ENCODE results near the gene PRKAR2B. TPM values are rescaled to one million over a fixed set of nuclear protein-coding genes. Genes with fewer than 3 reads are reported as not detected.
"Not testable (repeated sequence)": the region's sequence is repeated elsewhere in the genome, so short reads cannot be mapped to it uniquely, and the experiment has no call there.

The PRKAR2B gene
- polyA plus RNA-seq, 4 donors = 35.7 to 40.5 (median 38.3) TPM

DNA sequence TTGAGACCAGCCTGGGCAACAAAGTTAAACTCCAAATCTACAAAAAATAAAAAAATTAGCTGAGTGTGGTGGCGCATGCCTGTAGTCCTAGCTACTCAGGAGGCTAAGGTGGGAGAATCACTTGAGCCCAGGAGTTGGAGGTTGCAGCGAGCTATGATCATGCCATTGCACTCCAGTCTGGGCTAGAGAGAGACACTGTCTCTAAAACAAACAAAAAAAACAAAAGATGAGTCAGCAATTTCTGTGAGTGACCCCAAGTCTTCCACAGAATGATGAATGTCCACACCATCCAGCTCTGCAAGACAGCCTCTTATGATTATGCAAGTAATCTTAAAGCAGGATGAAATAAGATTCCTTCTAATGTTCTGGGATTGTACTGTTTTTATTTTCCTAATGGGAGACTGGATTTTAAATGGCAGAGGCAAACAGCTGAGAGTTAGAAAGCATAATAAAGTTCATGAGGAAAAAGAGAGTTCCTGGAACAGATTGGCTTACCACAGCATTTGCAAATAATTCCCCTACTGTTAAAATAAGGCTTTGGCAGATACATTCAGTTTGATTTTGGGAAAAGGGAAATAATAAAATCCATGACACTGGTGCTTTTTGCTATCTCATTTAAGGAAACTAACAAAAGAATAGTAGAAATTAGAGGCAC, 18.9 kb upstream of the PRKAR2B start:
- no peak for DNase-seq (ENCODE audit: low read depth in 4 of 4, low spot score in 2 of 4)

DNA sequence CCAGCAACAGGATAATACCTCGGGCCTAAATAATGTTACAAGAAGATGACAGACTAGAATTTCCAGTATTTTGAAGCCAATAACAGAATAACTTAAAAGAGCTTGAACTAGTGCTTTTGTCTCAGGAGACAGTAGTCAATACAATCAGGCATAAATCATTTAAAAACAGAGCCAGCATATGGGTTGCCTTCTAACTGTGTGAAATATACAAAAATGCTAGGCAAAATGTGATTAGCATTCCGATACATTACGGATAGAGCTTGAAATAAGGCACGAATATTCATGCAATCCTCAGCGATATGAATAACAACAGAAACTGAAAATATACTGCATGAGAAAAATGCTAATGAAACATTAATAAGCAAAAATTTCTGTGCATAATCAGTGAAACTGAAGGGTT, 18.3 kb upstream of the PRKAR2B start:
- DNase-seq (ENCODE audit: low read depth in 4 of 4, low spot score in 2 of 4) = no peak

DNA sequence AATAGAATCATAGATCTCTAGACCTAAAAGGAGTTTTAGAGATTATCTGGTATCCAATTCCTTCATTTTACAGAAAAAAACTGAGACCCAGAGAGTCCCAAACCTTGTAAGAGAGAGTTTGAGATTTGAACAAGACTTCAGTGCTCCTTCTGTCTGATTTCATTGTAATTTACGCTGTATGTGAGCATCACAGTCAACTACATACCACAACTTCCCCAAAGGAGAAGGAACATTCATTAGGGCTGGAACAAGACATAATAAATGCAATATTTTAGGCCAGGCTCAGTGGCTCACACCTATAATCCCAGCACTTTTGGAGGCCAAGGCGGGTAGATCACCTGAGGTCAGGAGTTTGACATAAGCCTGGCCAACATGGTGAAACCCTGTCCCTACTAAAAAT, 17.3 kb upstream of the PRKAR2B start:
- no peak for DNase-seq (ENCODE audit: low read depth in 4 of 4, low spot score in 2 of 4)

DNA sequence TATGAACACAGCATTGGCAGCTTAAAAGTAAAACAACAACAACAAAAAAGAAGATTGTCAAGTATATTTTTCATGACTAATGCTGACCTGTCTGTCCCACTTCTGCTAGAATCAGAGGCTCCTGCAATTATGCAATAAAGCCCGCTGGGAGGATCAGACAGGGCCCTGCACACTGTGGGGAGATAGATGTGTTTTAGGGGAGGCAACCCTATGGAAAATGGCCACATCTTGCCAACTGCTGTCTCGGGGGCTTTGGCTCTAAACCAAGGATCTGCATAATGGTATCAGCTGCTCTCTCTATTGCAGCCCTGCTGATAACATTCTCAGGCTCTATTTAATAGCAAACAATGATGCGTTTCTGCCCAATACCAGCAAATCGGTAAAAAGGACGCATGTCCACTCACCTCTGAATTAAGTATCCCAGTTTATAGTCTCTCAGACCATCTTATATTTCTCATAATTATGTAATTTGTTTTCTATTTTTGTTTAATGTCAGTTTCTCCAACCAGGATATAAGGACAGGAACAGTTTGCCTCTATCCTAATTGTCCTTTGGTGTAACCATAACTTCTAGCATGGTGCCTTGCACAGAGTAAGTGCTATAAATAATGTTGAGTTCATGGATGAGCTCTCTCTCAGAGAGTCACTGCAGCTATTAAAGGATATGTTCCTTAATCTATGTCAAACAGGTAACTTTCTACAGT, 15.3 kb upstream of the PRKAR2B start:
- no peak for DNase-seq (ENCODE audit: low read depth in 4 of 4, low spot score in 2 of 4)

DNA sequence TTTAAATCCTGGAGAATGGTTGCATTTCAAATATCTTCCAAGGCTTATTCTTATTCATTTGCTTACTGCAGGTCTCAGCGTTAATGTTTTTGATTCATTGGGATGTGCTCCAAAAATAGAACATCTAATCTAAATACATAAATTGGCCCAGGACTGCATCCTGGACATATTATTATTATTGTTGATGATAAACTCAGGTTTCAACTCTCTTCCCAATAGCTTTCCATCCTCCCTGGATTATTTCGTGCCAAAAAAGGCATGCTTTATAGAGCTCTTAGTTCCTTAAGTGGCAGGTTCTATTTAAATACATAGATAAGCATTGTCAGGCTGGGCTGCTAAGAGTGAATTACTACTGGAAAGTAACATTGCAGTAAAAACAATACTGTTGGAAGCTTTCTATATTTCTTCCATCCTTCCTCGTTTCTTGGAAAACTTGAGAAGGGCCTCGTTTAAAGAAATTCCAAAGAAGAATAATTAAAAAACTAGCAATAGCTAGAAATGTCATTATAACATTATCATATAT, 14.7 kb upstream of the PRKAR2B start:
- DNase-seq (ENCODE audit: low read depth in 4 of 4, low spot score in 2 of 4) = no peak

DNA sequence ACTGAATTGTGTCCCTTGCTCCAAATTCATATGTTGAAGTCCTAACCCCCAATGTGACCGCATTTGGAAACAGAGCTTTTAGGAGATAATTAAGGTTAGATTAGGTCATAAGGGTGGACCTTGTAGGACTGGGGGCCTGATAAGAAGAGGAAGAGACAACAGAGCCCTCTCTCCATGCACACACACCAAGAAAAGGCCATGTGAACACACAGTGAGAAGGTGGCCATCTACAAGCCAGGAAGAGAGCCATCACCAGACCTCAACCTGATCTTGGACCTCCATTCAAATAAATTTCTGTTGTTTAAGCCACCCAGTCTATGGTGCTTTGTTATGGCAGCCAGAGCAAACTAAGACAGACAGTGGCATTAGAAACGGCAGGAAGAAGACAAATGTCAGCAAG, 12.5 kb upstream of the PRKAR2B start:
- no peak for DNase-seq (ENCODE audit: low read depth in 4 of 4, low spot score in 2 of 4)

DNA sequence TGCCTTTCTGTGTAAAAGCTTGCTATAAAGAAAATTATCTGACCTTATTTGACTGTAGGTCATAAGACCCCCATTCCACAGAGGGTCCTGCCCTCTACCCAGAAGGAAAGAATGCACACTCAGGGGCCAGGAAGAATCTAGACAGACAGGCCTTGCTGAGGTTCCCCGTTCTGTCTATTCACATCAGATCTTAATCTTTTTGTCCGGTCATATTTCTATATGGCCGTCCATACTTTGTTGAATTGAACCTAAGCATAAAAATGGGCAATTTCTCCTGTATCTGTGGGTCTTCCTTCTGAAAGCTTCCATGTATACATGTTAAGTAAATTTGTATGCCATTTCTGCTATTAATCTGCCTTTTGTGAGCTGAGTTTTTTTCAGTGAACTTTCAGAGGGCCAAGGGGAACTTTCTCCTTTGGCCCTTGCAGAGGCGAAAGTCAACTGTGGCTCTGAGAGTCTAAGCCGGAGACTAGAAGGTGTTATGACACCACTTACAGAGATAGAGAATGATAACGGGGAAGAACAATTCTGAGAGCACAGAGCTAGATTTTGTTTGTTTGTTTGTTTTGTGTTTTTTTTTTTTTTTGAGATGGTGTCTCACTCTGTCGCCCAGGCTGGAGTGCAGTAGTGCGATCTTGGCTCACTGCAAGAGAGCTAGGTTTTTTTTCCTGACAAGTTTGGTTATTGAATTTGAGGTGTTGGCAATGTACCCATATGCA, 11.6 kb upstream of the PRKAR2B start:
- no peak for DNase-seq (ENCODE audit: low read depth in 4 of 4, low spot score in 2 of 4)

DNA sequence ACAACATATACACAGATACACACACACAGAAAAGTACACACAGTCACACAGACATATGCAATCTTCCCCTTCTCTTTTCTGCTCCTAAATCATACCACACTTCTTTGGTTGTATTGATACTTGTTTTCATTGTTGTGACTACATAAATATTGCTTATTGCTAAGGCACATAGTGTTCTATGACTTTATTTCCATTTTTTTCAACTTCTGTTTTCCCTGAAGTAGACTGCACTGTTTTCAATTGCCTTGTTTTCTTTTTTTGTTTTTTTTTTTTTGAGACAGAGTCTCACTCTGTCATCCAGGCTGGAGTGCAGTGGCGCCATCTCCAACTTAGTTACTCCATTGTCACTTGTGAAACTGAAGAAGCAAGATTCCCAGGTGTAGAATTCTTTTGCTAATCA, 10.0 kb upstream of the PRKAR2B start:
- no peak for DNase-seq (ENCODE audit: low read depth in 4 of 4, low spot score in 2 of 4)

DNA sequence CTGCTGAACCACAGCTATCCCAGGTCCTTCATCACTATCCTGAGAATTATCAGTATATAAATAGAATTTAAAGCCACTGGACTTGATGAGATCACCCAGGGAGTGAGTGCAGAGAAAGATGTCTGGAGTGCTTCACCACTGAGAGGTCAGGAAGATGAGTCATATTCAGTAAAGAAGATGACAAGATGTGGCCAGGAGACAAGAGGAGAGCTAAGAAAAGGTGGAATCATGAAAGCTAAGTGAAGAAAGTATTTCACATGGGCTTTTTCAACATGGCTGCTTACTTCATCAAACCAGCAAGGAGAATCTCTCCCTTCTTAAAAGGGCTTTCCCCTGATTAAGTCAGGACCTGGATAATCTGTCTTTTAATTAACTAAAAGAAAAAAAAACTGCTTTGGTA, 9.1 kb upstream of the PRKAR2B start:
- no peak for DNase-seq (ENCODE audit: low read depth in 4 of 4, low spot score in 2 of 4)

DNA sequence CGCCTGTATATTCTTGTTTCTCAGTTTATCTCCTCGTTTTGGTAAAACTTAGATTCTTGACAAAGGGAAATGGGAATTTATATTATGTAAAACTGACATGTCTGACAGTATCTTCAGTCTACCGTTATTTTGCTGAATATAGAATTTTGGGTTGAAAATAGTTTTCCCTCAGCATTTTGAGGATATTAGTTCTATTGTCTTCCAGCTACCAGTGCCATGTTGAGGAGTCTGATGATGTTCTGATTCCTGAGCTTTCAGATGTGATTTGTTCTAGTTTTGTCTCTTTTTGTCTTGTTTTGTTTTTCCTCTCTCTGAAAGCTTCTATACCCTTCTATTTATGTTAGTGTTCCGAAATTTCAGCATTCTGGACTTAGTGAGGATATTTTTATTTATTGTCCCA, 8.0 kb upstream of the PRKAR2B start:
- no peak for DNase-seq (ENCODE audit: low read depth in 4 of 4, low spot score in 2 of 4)

DNA sequence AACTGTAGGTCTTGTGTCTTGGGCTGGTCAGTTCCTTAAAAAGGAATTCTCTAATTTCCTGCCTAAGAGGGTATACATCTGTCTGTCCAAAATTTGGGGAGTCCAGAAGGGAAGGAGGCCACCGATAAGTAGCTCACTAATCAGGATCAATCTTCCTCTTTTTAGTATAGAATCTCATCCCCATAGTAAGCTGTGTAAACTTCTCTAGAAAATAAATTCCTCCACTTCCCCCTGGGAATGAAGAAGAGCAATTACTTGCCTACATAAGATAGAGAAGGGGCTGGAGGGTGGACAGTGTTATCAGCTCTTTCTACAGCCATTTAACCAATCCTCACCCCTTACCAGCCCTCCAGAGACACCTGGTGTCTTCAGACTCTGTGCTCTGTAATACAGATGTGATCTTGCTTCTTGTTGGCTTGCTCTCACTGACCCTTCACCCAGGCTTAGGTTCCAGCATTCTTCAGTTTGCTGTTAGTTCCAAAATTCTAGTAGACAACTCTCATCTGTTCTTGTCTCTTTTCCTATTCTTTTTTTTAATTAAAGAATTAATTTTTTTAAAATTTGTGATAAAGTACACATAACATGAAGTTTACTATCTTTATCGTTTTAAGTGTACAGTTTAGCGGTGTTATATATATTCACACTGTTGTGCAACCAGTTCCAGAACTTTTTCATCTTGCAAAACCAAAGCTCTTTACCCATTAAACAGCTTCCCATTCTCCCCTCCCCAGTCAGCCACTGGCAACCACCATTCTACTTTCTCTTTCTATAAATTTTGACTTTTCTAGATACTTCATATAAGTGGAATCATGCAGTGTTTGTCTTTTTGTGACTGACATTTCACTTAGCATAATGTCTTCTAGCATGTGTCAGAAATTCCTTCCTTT, 6.5 kb upstream of the PRKAR2B start:
- DNase-seq (ENCODE audit: low read depth in 4 of 4, low spot score in 2 of 4) = no peak

DNA sequence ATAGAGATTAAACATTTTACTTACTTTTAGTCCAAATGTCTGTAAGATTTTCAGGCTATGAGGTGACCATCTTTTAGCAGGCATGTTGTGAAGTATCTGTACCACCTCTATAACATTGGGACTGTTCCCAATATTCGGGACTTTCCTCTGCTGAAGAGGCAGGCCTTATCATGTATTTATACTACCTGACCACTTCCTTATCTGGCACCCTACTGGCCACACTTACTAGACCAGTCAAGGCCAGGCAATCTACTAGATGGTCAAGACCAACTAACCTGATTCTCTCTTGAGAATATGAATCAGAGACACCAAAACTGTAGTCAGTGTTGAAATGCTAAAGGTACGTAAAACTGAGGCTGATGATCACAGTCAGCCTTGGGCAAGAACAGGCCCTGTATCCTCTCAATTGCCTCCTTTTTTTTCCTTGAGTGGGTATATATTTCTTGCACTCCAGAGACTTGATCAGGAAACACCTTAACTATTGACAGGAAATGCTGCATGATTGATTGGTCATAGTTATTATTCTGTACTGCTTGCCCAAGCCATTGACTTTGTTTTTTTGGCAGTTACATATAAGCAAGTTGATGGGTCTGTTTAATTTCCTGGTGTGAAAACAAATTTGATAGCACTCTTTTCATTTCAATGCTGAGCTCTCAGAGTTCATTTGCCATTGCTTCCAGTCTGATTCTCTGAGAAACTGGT, 5.2 kb upstream of the PRKAR2B start:
- DNase-seq (ENCODE audit: low read depth in 4 of 4, low spot score in 2 of 4) = no peak

DNA sequence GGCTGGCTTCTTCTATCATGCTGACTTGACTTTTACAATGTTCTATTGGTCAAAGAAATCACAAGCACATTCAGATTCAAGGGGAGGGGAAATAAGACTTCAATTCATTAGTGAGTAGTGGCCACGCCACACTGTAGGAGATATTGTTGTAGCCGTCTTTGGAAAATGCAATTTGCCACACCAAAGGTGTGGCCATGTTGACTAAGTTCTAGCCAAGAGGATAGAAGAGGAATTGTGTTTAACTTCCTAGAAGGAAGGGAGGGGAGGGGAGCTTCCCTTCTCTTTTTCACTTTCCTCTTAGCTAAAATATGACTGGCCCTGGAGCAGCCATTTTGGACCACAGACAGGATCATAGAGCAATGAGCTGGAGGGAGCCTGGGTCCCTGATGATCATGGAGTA, 3.4 kb upstream of the PRKAR2B start:
- DNase-seq (ENCODE audit: low read depth in 4 of 4, low spot score in 2 of 4) = no peak

DNA sequence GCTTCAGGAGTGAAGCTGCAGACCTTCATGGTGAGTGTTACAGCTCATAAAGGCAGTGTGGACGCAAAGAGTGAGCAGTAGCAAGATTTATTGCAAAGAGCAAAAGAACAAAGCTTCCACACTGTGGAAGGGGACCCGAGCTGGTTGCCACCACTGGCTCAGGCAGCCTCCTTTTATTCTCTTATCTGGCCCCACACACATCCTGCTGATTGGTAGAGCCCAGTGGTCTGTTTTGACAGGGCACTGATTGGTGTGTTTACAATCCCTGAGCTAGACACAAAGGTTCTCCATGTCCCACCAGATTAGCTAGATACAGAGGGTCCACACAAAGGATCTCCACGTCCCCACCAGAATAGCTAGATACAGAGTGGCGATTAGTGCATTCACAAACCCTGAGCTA, 2.7 kb upstream of the PRKAR2B start:
- DNase-seq (ENCODE audit: low read depth in 4 of 4, low spot score in 2 of 4) = not testable (repeated sequence)

DNA sequence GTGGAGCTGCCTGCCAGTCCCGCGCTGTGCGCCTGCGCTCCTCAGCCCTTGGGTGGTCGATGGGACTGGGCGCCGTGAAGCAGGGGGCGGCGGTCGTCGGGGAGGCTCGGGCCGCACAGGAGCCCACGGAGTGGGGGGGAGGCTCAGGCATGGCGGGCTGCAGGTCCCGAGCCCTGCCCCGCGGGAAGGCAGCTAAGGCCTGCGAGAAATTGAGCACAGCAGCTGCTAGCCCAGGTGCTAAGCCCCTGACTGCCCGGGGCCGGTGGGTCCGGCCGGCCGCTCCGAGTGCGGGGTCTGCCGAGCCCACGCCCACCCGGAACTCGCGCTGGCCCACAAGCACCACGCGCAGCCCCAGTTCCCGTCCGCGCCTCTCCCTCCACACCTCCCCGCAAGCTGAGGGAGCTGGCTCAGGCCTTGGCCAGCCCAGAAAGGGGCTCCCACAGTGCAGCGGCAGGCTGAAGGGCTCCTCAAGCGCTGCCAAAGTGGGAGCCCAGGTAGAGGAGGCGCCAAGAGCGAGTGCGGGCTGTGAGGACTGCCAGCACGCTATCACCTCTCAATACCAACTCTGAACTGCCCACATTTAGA, 2.1 kb upstream of the PRKAR2B start:
- DNase-seq (ENCODE audit: low read depth in 4 of 4, low spot score in 2 of 4) = not testable (repeated sequence)

DNA sequence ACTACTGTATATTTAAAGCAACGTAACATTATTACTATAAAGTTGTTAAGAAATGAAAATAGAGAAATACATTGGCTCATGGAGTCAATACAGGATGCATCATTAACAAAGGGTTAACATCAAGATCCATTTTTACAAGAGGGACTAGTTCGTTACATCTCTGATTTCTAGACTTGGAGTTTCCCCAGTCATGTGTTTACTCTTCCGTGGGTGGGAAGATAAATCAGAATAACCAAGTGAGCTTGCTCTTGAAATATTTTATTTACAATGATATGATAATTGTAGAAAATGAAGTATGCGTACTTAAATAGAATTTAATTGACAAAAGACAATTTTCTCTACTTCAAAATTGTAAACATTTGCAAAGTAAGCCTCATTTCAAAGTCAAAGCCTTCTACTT, 1.0 kb upstream of the PRKAR2B start:
- no peak for DNase-seq (ENCODE audit: low read depth in 4 of 4, low spot score in 2 of 4)

DNA sequence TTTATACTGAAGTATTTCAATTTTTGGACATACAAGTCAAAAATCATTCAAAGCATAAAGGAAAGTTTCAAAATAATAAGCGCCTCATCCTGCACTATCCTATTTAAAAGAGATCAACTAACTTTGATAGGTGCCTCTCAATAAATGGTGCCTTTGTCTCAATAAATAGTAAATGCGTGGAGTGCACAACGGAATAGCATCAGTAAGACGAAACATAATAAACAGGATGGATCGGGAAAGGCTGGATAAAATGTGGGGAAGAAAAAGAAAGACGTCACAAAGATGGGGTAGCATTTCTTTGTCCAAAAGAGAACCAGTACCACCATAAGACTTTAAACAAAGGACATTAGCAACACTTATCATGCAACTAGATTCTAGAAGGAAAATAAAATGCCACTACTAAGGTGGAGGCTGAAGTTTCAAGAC, 571 bp upstream of the PRKAR2B start:
- DNase-seq (ENCODE audit: low read depth in 4 of 4, low spot score in 2 of 4) = peak in 2 of 4 donors; percentile 32 to 50

DNA sequence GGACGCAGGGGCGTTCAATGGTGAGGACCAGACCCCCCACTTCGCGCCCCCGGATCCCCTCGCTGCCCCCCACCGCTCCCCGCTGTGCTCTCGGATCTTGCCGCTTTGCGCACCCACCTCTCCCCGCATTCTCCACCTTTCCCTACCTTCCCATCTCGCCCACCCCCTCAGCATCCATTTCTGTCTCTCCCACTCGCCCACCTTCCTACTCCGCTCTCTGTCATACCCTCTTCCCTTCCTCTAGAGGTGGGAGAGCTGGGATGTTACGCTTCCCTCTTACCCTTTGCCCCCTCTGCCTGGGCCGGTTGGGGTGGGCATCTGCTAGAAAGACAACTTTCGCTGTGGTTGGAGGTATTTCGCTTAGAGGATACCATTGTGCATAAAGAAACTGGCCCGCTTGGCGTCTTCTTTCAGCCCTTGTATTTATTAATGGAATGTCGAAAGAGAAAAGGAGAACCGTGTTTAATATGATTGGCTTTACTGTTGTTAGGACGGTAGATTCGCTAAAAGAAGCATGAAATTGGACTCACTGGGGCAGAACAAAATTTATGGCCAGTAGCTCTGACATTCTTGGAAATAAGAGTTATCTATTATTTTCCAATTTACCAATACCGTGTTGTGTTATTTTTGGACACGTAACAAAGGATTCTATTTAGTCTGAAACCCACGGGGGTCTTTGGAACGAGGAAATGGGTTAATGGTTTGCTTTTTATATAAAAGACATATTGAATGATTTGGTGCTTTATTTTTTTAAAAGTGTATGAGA, 873 bp downstream of the PRKAR2B start:
- no peak for DNase-seq (ENCODE audit: low read depth in 4 of 4, low spot score in 2 of 4)

DNA sequence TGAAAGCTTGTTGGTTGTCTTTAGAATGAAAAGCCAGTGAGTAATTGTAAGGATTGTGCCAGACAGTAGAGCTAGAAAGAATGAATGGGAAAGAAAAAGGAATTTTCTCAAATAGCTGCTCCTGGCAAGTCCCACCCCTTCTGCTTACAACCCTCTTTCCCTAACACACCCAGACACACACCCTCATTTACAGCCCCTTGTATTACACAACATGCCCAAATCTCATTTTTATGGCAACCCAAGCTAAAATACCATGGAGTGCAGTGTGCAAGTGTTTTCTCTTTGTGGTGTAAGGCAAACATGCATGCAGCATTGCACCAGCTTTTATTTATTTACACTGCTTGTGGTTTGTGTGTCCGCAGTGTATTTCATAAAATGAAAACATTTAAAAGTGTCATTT, 1.5 kb downstream of the PRKAR2B start:
- DNase-seq (ENCODE audit: low read depth in 4 of 4, low spot score in 2 of 4) = no peak

Data from left renal cortex interstitium (tissue), 4 donors.